CD8-positive, alpha-beta memory T cell (primary cell): ENCODE results near the gene IFITM2. TPM values are rescaled to one million over a fixed set of nuclear protein-coding genes. Genes with fewer than 3 reads are reported as not detected.
A peak's percentile ranks its signal among the peaks of the same experiment; 100 is the strongest.
"Not testable (repeated sequence)": the region's sequence is repeated elsewhere in the genome, so short reads cannot be mapped to it uniquely, and the experiment has no call there.

Experiments
- CTCF ChIA-PET: fragments of 350-600 bp; sonication (Branson Sonifier 250); formaldehyde crosslinking; loops from one replicate; lab custom pipeline; 2021; ENCODE audit warnings: antibody characterized with exemption; lab: Charles Lee
- POLR2A ChIA-PET: fragments of 350-600 bp; sonication (Branson Sonifier 250); formaldehyde crosslinking; loops from one replicate; lab custom pipeline; 2021; ENCODE audit warnings: antibody characterized with exemption; lab: Charles Lee
- DNase-seq, 5 donors: peaks; one replicate each; pipeline versions ENCODE4 v3.0.0 to v3.0.0-alpha.2; 2020 to 2022; ENCODE audit warnings: mixed read lengths in 1 of 5
- H3K27ac ChIP-seq: one replicate; pipeline ENCODE4 v1.7.0; 2013; ENCODE audit warnings: low read depth, mild to moderate bottlenecking, low read length, moderate library complexity
- H3K27me3 ChIP-seq: 2 replicates; pipeline ENCODE4 v1.7.0; 2013; ENCODE audit warnings: low read length, mild to moderate bottlenecking; ENCODE audit not compliant: insufficient read depth, poor library complexity, severe bottlenecking
- H3K36me3 ChIP-seq: 2 replicates; pipeline ENCODE4 v1.7.0; 2013; ENCODE audit warnings: mild to moderate bottlenecking, low read length, moderate library complexity; ENCODE audit not compliant: insufficient read depth
- H3K4me1 ChIP-seq: 2 replicates; pipeline ENCODE4 v1.7.0; 2013; ENCODE audit warnings: mild to moderate bottlenecking, low read length, moderate library complexity; ENCODE audit not compliant: insufficient read depth
- H3K4me3 ChIP-seq: 2 replicates; pipeline ENCODE4 v1.7.0; 2013; ENCODE audit warnings: mild to moderate bottlenecking, low read length
- H3K9me3 ChIP-seq: 2 replicates; pipeline ENCODE4 v1.7.0; 2013; ENCODE audit warnings: mild to moderate bottlenecking, low read length
- H3K27ac Mint-ChIP-seq, 8 donors: one replicate each; pipeline ENCODE4 v1.8.0; 2020 to 2021; ENCODE audit warnings: mixed read lengths in 8 of 8, mild to moderate bottlenecking in 6 of 8, inconsistent platforms in 3 of 8, moderate library complexity in 3 of 8
- H3K27me3 Mint-ChIP-seq, 2 donors: one replicate each; pipeline ENCODE4 v1.8.0; 2020 to 2021; ENCODE audit warnings: mixed read lengths in 2 of 2, mild to moderate bottlenecking in 1 of 2, moderate library complexity in 1 of 2
- H3K36me3 Mint-ChIP-seq, 3 donors: one replicate each; pipeline ENCODE4 v1.8.0; 2020 to 2021; ENCODE audit warnings: mixed read lengths in 3 of 3, inconsistent platforms in 1 of 3, mild to moderate bottlenecking in 1 of 3
- H3K4me1 Mint-ChIP-seq, 3 donors: one replicate each; pipeline ENCODE4 v1.8.0; 2020 to 2021; ENCODE audit warnings: mixed read lengths in 3 of 3, inconsistent platforms in 1 of 3, mild to moderate bottlenecking in 1 of 3
- H3K4me3 Mint-ChIP-seq, 7 donors: one replicate each; pipeline ENCODE4 v1.8.0; 2020 to 2021; ENCODE audit warnings: mixed read lengths in 7 of 7, mild to moderate bottlenecking in 6 of 7, moderate library complexity in 4 of 7, inconsistent platforms in 2 of 7
- H3K9me3 Mint-ChIP-seq, 5 donors: one replicate each; pipeline ENCODE4 v1.8.0; 2020 to 2022; ENCODE audit warnings: mixed read lengths in 5 of 5, mild to moderate bottlenecking in 3 of 5, moderate library complexity in 2 of 5, inconsistent platforms in 1 of 5
- polyA plus RNA-seq: library from polyadenylated mRNA; unstranded; fragments of 300-500 nt; fragmentation: Illumina TruSeq; gene quantifications from one replicate; pipeline ENCODE4 v1.2.3, GENCODE V29; 2021
- total RNA-seq, 2 experiments: library from RNA; stranded (reverse); gene quantifications; one replicate each; pipeline ENCODE4 v1.2.3, GENCODE V29; 2021

Gene IFITM2
- total and polyA plus RNA-seq, 3 experiments from 2014 or later, result 132 to 3,074 (median 142) TPM

DNA sequence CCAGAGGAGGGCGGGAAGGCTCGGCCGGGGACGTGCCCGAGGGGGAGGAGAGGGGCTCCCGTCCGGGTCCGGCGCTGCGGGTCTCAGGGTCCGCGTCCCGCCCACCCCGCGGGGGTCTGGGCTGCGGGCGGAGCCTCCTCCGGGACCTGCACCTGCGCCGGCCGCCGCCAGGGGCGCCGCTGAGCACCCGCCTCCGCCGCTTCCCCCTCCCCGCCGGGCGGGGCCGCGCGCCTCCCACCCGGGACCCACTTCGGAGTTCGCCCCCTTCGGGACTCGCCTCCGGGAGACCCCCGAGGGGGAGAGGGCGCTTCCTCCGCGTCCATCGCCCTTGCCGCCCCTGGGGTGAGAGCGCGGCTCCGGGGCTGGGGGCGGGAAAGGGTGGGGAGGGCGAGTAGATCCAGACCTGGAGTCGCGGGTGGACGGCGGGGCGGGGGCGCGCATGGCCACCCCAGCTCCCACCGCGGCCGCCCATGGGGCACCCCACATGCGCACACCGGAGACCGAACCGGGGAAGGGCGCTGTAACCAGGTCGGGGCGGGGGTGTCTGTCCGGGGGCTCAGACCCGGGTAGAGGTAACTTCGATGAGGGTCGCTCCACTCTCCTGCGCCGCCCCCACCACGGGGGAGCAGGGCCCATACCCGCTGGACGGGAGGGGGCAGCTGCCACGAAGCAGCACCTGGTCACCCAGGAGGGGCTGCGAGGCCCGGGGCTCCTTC, 10.9 kb downstream of the IFITM2 start:
- Mint-ChIP-seq H3K4me3 (peak overlapping the region in 4 of 7 donors; percentile 51 to 94 (median 88)), H3K36me3 (peaks cover 7 to 25% (median 13%) of the 10 kb centered on the region in 3 donors), H3K4me1 (peaks cover 33 to 45% (median 38%) of the 10 kb centered on the region in 3 donors)
- not testable (repeated sequence) for H3K27me3 Mint-ChIP-seq, H3K36me3 ChIP-seq, H3K27ac ChIP-seq, H3K27ac Mint-ChIP-seq, H3K4me3 ChIP-seq, H3K27me3 ChIP-seq, DNase-seq, H3K9me3 ChIP-seq, H3K9me3 Mint-ChIP-seq
- ChIA-PET POLR2A (interaction anchor here (1.1 to 1.7 kb wide), 5 partner anchors 9 to 96 kb away, joined by 3 to 4 read pairs (median 3); partner anchors contain the start of gene SIGIRR), CTCF (interaction anchor here (1.2 to 3.3 kb wide), 6 partner anchors 9 to 132 kb away, joined by 3 to 12 read pairs (median 8); partner anchors contain the start of gene PTDSS2)
- H3K4me1 ChIP-seq, result peaks cover 18% of the 10 kb centered on the region

DNA sequence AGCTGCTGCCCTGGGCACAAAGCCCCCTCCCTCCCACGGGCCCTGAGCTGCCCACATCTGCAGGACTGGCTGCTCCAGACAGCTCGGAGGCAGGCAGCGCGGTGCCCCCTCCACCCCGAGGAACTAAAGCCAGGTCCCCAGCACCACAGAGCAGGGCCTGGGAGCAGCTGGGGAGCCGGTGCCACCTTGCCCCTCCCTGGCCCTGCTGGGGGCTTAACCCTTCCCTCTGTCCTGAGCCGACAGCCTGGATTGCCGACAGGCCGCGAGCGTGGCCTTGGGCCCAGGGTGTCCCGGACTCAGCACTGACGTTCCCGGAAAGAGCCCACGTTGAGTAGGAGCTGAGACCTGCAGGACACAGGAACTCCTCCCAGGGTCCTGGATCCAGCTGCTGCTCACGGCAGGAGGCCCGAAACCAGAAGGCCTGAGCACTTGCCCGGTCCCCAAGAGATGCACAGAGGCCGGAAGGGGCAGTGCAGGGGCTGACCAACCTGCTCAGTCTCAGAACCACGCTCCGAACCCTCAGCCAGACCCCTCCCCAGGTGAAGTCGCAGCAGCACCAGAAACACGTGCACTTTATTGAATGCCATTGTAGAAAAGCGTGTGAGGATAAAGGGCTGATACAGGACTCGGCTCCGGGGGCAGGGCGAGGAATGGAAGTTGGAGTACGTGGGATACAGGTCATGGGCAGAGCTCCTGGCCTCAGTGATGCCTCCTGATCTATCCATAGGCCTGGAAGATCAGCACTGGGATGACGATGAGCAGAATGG, 11.7 kb downstream of the IFITM2 start:
- peaks cover 27 to 43% (median 34%) of the 10 kb centered on the region in 3 donors for H3K4me1 Mint-ChIP-seq
- not testable (repeated sequence) for H3K27me3 ChIP-seq, DNase-seq, H3K36me3 ChIP-seq, H3K9me3 ChIP-seq, H3K27ac ChIP-seq, H3K27me3 Mint-ChIP-seq, H3K9me3 Mint-ChIP-seq
- H3K4me3 Mint-ChIP-seq, result peak overlapping the region; percentile 82 to 94 (median 89)
- H3K36me3 Mint-ChIP-seq, result peaks cover 6 to 19% (median 11%) of the 10 kb centered on the region in 3 donors
- ChIA-PET POLR2A (interaction anchor here (1.1 kb wide), 1 partner anchor 10 kb away, joined by 4 read pairs; no protein-coding TSS in a partner anchor), CTCF (interaction anchor here (0.7 to 1.2 kb wide), 2 partner anchors 10 to 38 kb away, joined by 3 read pairs; no protein-coding TSS in a partner anchor)
- Histone ChIP-seq H3K4me1 (peaks cover 22% of the 10 kb centered on the region), H3K4me3 (peak overlapping the region; percentile 16)
- H3K27ac Mint-ChIP-seq, result peak overlapping the region; percentile 84 to 97 (median 95)

DNA sequence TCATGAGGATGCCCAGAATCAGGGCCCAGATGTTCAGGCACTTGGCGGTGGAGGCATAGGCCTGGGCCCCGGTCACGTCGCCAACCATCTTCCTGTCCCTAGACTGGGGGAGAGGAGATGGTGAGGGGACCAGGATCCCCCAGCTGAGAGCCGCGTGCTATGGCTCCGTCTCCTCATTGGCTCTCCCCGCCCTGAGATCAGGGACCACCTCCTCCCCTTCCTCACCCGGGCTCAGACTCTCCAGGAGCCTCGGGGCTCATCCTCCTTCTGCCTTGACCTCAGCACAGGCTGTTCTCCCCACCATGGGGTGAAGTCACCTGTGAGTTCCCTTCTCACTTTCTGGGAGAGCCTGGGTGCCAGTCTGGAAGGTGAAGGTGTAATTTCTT, 12.3 kb downstream of the IFITM2 start:
- POLR2A ChIA-PET, H3K9me3 ChIP-seq, H3K27ac ChIP-seq, H3K27me3 ChIP-seq, H3K9me3 Mint-ChIP-seq, H3K36me3 ChIP-seq, H3K27me3 Mint-ChIP-seq, DNase-seq: not testable (repeated sequence)
- H3K27ac Mint-ChIP-seq, result peak overlapping the region; percentile 84 to 98 (median 95)
- H3K4me1 ChIP-seq, result peaks cover 28% of the 10 kb centered on the region
- H3K4me3 ChIP-seq, result peak overlapping the region; percentile 16
- H3K36me3 Mint-ChIP-seq, result peaks cover 5 to 14% (median 9%) of the 10 kb centered on the region in 3 donors
- peak overlapping the region; percentile 82 to 94 (median 89) for H3K4me3 Mint-ChIP-seq
- CTCF ChIA-PET, result interaction anchor here (1.2 kb wide), 1 partner anchor 10 kb away, joined by 3 read pairs; no protein-coding TSS in a partner anchor
- H3K4me1 Mint-ChIP-seq, result peaks cover 29 to 48% (median 40%) of the 10 kb centered on the region in 3 donors

DNA sequence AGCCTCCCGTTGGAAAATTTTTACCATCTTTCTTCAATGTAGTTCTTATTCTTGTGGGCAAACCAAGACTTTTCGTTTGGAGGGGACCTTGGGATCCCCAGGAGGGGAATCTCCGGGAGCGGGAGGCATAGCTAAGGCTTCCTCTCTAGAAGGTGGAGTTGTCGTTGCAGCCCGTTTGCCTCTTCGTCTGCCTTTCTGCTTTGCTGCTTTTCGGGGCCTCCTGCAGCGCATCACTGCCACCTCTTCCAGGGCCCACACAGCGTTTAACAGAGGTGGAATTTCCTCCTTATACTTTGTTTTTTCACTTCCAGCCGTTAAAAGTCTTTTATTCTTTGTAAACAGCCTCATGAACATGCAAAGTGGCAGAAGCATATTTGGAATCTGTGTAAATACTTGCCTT, 16.5 kb downstream of the IFITM2 start:
- Mint-ChIP-seq H3K36me3 (peaks cover 0 to 2% (median 0%) of the 10 kb centered on the region in 3 donors), H3K4me3 (peak overlapping the region in 1 of 7 donors; percentile 43), H3K27ac (peak overlapping the region in 1 of 8 donors; percentile 79), H3K4me1 (peaks cover 43 to 63% (median 52%) of the 10 kb centered on the region in 3 donors), H3K27me3 (no peaks in the 10 kb centered on the region), H3K9me3 (no peaks in the 10 kb centered on the region)
- H3K9me3 ChIP-seq, result no peaks in the 10 kb centered on the region
- ChIA-PET CTCF (interaction anchor here (1.3 kb wide), 1 partner anchor 9 kb away, joined by 4 read pairs; no protein-coding TSS in a partner anchor), POLR2A (no interaction called here)
- peak overlapping the region; percentile 55 for H3K27ac ChIP-seq
- DNase-seq, result no peak
- H3K4me3 ChIP-seq, result no peak overlapping the region
- no peaks in the 10 kb centered on the region for H3K27me3 ChIP-seq
- H3K36me3 ChIP-seq, result no peaks in the 10 kb centered on the region
- H3K4me1 ChIP-seq, result peaks cover 38% of the 10 kb centered on the region

DNA sequence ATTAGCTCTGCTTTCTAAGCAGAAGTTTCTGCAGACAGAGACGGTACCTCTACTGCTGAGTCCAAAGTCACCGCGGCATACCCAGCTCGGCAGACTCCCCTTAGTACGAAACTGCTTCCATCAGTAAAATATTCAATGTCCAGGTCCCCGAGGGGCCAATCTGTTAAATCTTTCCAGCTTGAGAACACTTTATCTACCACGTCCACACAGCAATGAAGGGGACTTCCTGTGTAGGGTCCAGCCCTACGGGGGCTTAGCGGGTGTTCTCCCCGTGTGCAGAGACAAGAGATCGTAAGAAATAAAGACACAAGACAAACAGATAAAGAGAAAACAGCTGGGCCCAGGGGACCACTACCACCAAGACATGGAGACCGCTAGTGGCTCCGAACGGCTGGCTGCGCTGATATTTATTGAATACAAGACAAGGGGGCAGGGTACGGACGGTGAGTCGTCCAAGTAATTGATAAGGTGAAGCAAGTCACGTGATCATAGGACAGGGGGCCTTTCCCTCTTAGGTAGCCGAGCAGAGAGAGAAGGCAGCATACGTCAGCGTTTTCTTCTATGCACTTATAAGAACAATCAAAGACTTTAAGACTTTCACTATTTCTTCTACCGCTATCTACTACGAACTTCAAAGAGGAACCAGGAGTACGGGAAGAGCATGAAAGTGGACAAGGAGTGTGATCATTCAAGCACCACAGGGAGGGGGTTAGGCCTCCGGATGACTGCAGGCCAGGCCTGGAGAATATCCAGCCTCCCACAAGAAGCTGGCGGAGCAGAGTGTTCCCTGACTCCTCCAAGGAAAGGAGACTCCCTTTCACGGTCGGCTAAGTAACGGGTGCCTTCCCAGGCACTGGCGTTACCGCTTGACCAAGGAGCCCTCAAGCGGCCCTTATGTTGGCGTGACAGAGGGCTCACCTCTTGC, 17.2 kb downstream of the IFITM2 start:
- DNase-seq, POLR2A ChIA-PET: not testable (repeated sequence)

DNA sequence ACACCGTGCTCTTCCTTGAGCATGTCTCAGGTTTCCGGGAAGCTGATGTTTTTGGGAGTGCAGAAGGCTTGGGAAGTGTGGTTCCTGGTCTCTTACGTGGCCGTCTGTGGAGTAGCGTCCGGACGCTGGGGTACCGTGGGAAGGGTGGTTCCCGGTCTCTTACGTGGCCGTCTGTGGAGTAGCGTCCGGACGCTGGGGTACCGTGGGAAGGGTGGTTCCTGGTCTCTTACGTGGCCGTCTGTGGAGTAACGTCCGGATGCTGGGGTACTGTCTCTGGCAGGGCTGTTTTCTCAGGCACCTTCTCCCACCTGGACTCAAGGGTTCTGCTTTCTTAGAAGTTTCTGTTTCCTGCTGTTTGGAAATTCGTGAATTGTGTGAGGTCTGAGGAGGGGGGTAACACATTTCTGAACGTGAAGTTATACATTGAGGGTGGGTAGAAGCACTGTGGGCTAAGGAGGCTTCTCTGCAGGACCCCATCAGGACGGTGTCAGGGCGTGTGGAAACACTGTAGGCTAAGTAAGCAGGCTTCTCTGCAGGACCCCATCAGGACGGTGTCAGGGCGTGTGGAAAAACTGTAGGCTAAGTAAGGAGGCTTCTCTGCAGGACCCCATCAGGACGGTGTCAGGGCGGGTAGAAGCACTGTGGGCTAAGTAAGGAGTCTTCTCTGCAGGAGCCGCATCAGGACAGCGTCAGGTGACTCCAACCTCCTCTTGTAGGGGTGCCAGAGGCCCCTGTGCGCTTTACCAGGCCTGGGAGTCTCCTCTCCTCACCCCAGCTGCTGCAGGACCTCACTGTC, 18.4 kb downstream of the IFITM2 start:
- Histone ChIP-seq H3K4me1 (peaks cover 51% of the 10 kb centered on the region), H3K27me3 (no peaks in the 10 kb centered on the region), H3K9me3 (no peaks in the 10 kb centered on the region), H3K36me3 (no peaks in the 10 kb centered on the region), H3K27ac (peak overlapping the region; percentile 78), H3K4me3 (peak overlapping the region; percentile 55)
- CTCF ChIA-PET, result interaction anchor here (1.3 to 1.9 kb wide), 3 partner anchors 29 to 125 kb away, joined by 3 to 5 read pairs (median 3); no protein-coding TSS in a partner anchor
- Mint-ChIP-seq H3K4me1 (peaks cover 52 to 64% (median 55%) of the 10 kb centered on the region in 3 donors), H3K36me3 (no peaks in the 10 kb centered on the region), H3K27ac (peak overlapping the region; percentile 90 to 99 (median 95)), H3K4me3 (peak overlapping the region in 6 of 7 donors; percentile 46 to 81 (median 69)), H3K27me3 (no peaks in the 10 kb centered on the region), H3K9me3 (no peaks in the 10 kb centered on the region)
- no peak for DNase-seq
- POLR2A ChIA-PET, result interaction anchor here (1.5 kb wide), 2 partner anchors 9 to 14 kb away, joined by 4 to 7 read pairs; no protein-coding TSS in a partner anchor

More for the DNA sequence above, 17.2 kb downstream of the IFITM2 start:
- H3K36me3 ChIP-seq, H3K27me3 Mint-ChIP-seq, H3K9me3 ChIP-seq, H3K36me3 Mint-ChIP-seq, H3K27me3 ChIP-seq, H3K9me3 Mint-ChIP-seq, H3K4me3 ChIP-seq: not testable (repeated sequence)
- peaks cover 40% of the 10 kb centered on the region for H3K4me1 ChIP-seq
- peaks cover 47 to 64% (median 54%) of the 10 kb centered on the region in 3 donors for H3K4me1 Mint-ChIP-seq
- H3K4me3 Mint-ChIP-seq, result peak overlapping the region in 3 of 7 donors; percentile 29 to 43 (median 32)
- H3K27ac ChIP-seq, result peak overlapping the region; percentile 55
- H3K27ac Mint-ChIP-seq, result peak overlapping the region; percentile 9 to 79 (median 59)
- CTCF ChIA-PET, result interaction anchor here (1.3 to 1.4 kb wide), 2 partner anchors 10 to 31 kb away, joined by 3 to 4 read pairs; no protein-coding TSS in a partner anchor
